ENCODE measurements around the gene SMARCC2.

The SMARCC2 gene

DNA sequence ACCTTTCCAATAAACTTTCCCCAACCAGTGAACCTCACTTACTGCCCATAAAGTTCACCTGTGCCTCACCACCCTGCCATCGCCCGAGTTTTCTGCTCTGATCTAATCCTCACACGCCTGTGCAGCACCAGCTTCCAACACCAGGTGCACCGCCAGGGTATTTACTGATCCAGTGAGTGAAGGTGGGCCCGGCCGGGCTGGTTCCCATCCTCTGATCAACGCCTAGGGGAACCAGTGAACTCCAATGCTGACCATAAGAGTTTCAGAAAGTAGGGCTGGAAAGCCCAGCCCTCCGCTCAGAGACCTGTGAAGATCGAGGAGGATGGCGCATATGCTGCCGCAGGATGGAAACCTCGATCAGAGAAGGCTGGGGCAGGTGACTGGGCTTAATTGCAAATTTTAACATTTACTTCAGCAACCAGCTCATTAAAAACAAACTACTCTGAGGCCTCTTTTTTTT, 37.6 kb downstream of the SMARCC2 start:
- DNase-seq (ENCODE audit: low spot score) = peak; percentile 84

DNA sequence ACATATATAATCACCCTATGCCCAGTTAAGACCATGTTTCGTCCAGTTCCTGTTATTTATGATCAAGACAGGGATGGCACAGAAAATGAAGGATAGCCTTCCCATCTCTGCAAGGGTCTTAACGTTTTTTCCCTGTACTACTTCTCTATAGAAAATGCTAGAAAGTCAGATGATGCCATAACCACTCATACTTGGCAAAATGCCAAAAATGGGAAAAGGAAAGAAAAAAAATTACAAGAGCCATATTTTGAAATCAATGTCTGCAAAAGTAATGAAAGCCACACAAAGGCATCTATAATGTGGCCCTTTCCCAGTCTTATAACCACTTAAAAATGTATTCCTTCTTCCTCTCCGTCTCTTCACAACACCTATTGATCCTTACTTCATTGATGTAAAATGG, 38.7 kb downstream of the SMARCC2 start:
- no peak for DNase-seq (ENCODE audit: low spot score)

DNA sequence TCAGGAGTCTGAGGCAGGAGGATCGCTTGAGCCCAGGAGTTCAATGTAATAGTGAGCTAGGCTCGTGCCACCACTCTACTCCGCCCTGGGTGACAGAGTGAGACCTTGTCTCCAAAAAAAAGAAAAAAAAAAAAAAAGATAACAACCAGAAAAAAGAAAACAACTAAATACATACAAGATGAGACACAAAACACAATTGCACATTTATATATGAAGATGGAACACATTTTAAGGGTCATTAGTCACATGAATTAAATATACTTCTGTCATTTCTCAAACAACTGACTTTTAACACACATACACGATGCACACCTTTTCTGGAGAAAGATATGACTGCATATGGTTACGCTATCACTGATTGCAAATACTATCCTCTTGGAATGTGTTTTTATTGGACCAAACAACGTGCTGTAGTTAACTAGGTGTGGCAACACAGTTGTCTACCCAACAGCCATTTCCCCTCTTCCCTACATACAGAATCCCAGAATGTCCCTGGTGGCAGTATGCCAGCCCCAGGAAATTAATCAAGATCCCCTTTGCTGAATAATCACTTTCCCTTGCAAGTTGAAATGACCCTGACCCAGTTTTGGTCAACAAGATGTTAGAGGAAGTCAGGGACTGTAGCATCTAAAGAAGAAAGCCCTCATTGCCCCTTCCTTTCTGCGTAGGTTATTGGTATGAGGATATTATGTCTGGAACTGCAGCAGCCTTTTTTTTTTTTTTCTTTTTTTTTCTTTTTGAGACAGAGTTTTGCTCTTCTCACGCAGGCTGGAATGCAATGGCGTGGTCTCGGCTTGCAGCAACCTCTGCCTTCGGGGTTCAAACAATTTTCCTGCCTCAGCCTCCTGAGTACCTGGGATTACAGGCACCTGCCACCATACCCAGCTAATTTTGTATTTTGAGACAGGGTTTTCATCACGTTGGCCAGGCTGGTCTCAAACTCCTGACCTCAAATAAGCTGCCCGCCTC, 42.5 kb downstream of the SMARCC2 start:
- no peak for DNase-seq (ENCODE audit: low spot score)

DNA sequence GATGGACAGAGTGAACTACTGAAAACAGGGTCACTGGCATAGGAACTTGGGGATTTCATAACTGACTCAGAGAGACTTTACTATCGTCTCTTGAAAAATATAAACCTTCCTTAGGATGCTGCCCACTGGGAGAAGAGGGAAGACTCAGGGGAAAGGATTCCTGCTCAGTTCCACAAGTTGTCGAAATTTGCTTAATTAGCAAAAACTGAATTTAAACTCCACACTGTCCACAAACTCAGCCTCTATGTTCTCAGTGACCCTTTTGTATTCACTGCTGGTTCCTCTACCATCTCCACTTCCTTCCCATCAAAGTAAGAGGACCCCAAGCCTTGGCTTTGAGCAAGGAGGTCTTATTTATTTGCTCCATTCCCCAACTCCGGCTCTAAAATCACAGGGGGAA, 44.1 kb downstream of the SMARCC2 start:
- DNase-seq (ENCODE audit: low spot score) = no peak

DNA sequence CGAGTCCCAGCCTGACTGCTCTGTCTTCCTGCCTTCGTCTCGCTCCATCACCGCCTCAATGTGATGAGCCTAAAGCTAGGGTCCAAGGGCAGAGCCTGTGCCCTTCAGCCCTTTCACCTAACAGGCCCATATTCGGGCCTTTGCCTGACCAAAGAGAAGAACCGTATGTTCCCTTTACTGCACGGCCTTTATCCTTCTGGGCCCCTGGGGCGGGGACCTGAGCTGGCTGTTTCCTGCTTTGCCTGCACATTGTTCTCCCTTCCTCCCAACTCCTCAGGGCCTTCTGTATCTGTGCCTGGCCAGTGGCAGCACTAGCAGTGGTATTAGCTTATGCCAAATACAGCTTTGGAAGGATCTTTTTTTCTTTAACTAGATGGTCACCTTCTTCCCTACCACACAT, 45.4 kb downstream of the SMARCC2 start:
- no peak for DNase-seq (ENCODE audit: low spot score)

DNA sequence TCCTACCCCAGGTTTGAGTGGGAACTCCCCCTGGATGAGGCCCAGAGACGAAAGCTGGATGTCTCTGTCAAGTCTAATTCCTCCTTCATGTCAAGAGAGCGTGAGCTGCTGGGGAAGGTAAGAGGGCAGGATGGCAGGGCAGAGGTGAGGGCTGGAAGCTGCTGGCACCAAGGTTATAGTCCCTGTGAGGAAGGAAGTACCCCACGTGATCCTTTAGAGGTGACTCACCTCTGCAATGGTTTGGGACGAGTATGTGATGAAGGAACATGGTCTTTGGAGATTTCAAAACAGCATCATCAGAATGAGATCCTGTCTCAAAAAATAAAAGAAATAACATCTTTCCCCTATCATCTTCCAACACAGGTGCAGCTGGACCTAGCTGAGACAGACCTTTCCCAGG, 46.1 kb downstream of the SMARCC2 start:
- DNase-seq (ENCODE audit: low spot score) = no peak

DNA sequence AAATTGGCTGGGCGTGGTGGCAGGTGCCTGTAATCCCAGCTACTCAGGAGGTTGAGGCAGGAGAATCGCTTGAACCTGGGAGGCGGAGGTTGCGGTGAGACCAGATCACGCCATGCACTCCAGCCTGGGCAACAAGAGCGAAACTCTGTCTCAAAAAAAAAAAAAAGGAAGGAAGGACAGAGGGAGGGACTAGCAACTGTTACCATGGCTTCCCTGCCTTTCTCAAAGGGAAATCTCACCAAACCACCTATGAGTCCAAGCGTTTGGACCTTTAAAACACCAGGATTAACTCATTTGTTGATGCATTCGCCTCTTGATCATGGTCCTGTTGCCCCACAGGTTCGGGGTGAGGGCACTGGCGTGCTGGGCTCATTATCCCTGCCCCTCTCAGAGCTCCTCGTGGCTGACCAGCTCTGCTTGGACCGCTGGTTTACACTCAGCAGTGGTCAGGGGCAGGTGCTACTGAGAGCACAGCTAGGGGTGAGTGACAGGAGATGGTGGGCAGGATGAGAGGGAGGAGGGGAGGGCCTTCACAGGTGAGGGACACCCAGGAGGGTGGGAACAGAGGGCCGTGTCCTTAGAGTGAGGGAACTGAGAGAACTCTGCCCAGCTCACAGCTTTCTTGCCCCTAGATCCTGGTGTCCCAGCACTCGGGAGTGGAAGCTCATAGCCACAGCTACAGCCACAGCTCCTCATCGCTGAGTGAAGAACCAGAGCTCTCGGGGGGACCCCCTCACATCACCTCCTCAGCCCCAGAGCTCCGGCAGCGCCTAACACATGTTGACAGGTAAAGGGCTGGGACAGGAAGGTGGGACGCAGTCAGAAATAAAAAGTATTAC, 47.1 kb downstream of the SMARCC2 start:
- no peak for DNase-seq (ENCODE audit: low spot score)

DNA sequence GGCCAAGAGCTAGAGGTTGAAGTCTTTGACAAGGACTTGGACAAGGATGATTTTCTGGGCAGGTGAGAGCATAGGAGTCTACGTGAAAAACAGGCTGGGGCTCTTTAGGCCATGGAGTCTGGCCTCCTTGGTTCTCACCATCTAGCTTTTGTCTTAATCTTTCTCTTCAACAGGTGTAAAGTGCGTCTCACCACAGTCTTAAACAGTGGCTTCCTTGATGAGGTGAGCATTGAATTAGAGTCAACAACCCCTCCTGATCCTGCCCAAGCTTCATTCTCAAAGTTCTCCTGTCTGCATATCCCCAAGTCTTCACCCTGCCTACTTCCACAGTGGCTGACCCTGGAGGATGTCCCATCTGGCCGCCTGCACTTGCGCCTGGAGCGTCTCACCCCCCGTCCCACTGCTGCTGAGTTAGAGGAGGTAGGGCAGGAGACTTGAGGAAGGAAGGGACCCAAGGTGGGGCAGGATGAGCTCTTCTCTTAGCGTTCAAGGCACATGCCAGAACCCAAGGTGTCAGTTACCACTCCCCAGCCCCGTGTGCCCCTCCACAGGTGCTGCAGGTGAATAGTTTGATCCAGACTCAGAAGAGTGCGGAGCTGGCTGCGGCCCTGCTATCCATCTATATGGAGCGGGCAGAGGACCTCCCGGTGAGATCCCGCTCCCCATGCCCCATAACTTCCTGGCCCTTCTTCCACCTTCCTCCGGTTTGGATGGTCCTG, 51.3 kb downstream of the SMARCC2 start:
- no peak for DNase-seq (ENCODE audit: low spot score)

DNA sequence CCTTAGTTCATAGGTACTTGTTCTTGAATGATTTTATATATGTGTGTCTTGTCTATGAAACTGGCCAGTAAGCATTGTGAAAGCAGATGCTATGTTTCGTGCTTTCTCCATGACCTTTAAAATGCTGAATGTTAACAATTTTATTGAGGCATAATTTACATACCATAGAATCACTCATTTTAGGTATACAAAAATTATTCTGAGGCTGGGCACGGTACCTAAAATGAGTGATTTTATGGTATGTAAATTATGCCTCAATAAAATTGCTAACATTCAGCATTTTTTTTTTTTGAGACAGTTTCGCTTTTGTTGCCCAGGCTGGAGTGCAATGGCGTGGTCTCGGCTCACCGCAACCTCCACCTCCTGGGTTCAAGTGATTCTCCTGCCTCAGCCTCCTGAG, 54.4 kb downstream of the SMARCC2 start:
- DNase-seq (ENCODE audit: low spot score) = no peak

DNA sequence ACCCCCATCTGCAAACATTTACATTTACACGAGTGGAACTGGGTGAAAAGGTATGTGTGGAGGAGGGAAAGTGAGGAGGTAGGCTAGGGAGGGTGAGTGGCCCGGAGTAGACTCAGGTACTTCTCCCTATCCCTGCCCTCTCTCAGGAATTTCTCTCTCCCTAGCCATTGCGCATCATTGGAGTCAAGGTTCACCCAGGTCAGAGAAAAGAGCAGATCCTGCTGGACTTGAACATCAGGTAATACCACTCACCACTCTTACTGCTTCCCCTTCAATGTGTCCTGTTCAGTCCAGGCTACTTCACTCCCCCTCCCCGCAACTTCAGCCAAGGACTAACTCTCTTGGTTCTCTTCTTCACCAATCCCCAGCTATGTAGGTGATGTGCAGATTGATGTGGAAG, 58.4 kb downstream of the SMARCC2 start:
- no peak for DNase-seq (ENCODE audit: low spot score)

DNA sequence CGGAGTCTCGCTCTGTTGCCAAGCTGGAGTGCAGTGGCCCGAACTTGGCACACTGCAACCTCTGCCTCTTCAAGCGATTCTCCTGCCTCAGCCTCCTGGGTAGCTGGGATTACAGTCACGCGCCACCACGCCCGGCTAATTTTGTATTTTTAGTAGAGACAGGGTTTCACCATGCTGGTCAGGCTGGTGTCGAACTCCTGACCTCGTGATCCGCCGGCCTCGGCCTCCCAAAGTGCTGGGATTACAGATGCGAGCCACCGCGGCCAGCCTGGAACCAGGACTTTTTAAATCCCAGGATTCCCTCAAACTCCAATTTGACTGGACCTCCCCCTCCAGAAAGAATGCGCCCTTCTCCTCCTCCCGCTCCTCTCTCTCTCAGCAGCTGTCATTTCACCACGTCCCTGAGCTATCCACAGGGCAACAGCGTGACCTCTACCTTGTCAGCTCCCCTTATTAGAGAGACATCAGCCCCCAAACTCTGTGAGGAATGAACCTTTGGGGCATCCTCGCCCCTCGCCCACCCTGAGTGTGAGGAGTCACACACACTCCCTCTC, 59.3 kb downstream of the SMARCC2 start:
- DNase-seq (ENCODE audit: low spot score) = no peak

DNA sequence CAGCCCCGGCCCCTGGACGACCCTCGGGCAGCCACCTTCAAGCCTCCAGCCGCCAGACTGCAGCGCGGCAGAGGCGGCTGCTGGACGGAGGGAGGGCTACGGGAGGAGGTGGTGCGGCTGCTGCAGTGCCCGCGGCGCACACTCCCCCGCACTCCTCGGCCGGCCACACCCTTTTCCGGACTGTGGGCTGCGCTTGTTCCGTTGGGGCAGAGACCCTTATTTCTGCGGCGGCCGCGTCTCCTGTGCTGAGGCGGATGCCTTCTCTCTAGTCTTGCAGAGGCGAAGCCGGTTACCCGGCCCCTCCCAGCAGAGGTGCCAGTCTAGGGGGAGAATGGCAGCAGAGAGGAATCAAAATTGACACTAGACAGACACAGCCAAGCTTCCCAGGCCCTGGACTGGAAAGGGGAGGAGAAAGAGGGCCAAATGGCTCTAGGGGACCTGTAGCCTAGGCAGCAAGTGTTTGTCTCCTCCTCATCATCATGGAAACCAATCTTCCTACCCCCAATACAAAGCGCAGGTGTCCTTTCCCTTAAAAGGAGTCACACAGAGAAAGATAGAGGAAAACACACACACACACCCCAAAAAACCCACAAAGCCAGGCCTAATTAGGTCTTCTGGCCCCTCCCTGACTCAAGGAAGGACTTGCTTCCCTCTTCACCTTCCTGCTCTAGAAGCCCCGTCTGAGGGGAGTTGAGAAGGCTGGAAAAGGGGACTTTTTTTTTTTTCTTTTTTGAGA, 59.9 kb downstream of the SMARCC2 start:
- peak; percentile 81 for DNase-seq (ENCODE audit: low spot score)

DNA sequence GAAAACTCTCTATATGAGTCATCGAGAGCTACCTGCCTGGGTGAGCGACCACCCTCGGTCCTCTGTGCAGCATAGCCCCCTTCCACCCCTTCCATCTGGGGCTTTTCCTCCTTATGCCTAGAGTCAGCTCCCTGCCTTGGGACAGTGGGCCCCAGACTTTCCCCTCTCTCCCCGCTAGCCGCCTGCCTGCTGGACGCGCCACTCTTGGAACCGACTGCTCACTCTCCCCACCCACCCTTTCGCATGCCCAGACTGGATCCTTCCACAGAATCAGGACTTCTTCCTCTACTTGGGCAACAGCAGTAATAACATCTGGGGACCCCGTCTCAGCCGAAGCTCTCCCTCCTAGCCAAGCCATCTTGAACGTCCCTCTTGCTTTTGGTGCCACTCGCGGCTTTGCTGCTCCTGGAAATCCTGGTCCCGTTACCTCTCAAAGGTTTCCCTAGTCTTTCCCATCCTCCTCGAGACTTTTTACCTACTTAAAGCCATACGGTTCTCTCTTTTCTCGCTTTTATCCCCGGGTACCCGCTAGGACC, 60.5 kb downstream of the SMARCC2 start:
- peak; percentile 36 for DNase-seq (ENCODE audit: low spot score)

DNA sequence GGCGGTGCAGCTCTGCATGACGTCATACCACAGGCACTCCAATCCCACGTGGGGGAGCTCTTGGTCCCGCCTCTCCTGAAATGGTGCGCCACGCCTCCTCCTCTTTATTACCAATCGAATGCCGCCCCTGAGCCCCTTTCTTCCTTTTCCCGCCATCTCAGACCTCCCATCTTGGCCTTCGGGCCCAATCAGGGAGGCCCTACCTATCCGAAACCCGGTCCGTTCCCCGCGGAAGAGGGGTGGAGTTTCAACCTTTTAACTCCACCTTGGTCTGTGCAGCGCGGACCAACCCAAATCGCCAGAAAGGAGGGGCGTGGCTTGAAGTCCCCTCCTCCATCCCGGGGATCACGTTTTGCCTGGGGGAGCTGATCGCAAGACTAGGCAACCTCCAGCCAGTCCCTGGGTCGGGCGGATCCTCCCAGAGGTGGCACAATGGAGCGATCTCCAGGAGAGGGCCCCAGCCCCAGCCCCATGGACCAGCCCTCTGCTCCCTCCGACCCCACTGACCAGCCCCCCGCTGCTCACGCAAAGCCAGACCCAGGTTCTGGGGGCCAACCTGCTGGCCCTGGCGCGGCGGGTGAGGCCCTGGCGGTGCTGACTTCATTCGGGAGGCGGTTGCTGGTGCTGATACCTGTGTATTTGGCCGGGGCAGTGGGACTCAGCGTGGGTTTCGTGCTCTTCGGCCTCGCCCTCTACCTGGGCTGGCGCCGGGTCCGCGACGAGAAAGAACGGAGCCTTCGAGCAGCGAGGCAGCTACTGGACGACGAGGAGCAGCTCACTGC, 61.2 kb downstream of the SMARCC2 start, which contains the start of gene ESYT1:
Gene ESYT1, plus strand, starts transcription at position 380 of the 782 bp plus-strand sequence. Its CDS starts 53 bp downstream, at position 433.
- DNase-seq (ENCODE audit: low spot score) = peak; percentile 100

DNA sequence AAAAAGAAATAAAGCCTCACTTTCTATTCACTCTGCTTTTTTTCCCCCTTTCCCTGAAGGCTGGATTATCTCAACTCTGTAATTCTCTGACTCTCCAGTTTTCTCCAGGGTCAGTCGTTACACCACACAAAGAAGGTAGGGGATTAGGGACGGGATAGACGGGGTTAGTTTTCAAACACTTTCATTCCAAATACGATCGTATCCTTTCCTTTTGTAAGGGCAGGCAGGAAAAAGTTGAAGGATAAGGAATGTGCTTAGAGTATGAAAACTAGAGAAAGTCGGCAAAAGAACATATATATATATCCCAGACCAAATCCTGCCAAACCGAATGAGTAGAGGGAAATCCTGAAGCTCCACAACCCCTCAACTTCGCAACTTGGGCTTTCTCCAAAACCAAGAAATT, 61.8 kb downstream of the SMARCC2 start:
- no peak for DNase-seq (ENCODE audit: low spot score)

DNA sequence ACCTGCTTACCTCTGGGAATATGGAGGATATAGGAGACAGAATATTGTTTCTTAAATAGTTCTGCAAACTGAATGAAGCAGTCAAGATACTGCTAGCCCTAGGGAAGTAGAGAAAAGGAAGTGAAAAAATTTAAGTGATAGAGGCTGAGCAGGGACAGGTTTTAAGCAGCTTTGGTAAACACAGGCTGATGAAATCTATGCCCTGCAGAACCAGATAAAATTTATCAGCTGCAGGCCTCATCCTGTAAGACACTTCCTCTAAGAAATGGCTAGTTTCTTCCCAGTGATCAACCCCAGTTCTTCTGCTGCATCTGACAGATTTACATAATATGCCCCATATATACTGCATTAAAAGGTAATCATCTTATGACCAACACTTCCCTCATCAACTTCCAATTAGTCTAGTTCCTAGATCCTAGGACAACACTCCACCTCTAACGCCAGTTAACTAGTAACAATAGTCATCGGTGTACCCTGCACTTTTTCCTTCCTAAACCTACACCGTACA, 62.5 kb downstream of the SMARCC2 start:
- peak; percentile 80 for DNase-seq (ENCODE audit: low spot score)

DNA sequence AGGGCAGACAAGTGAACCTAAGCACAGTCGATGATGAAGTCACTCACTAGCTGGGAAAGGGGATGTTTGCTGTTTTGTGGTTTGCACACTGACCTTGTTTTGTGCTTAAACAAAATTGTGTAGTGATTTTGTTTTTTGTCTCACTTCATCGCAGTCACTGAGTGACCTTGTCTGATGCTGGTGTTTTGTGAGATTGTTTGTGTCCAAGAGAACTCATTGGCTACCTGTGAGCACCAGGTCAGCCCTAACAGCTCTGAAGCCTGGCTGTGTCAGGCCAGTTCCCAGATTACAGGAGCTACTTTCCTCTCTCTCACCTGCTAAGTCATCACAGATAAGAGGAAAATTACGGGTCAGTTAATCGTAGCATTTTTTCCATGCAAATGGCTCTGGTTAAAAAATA, 65.2 kb downstream of the SMARCC2 start:
- no peak for DNase-seq (ENCODE audit: low spot score)

DNA sequence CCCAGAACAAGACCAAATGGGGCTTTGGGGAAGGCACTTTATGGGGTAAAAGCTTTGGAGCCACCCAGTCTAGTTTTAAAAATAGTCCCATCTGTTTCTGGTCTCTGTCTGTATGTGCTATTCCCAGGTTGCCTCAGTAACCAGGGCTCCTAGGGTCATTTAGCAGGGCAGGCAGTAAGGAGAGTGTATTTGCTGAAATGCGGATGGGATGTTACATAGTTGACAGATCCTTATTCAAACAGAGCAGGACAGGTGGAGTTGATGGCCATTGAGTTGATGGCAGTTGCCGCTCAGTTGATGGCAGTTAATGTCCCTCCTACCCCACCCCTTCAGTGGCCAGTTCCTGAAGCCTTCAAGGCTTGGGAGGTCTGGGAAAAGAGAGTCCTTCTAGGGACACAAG, 66.6 kb downstream of the SMARCC2 start:
- DNase-seq (ENCODE audit: low spot score) = no peak

DNA sequence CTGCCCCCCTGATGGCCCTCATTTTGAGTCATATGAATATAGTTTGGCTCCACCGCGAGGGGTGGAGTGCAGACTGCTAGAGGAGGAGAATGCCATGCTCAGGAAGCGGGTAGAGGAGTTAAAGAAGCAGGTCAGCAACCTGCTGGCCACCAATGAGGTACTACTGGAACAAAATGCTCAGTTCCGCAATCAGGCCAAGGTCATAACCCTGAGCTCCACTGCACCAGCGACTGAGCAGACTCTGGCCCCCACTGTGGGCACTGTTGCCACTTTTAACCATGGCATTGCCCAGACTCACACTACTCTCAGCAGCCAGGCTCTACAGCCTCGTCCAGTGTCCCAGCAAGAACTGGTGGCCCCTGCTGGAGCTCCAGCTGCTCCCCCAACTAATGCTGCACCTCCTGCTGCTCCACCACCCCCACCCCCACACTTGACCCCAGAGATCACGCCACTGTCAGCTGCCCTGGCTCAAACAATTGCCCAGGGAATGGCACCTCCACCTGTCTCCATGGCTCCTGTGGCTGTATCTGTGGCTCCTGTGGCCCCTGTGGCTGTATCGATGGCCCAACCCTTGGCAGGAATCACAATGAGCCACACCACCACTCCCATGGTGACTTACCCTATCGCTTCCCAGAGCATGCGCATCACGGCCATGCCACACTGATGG, 67.9 kb downstream of the SMARCC2 start:
- DNase-seq (ENCODE audit: low spot score) = no peak

Measured in NAMALWA (cell line).